Skeletal muscle satellite cell (primary cell): ENCODE data around the gene ENTPD6.

Source experiments
- H3K27me3 ChIP-seq: 2 replicates; pipeline ENCODE4 v1.7.0; 2013; ENCODE audit warnings: low read length; ENCODE audit not compliant: control insufficient read depth, insufficient read depth
- H3K36me3 ChIP-seq: 2 replicates; pipeline ENCODE4 v1.7.0; 2013; ENCODE audit warnings: mild to moderate bottlenecking, control low read depth, low read length; ENCODE audit not compliant: insufficient read depth
- H3K4me1 ChIP-seq: 2 replicates; pipeline ENCODE4 v1.7.0; 2013; ENCODE audit warnings: low read length; ENCODE audit not compliant: control insufficient read depth, insufficient read depth
- H3K4me2 ChIP-seq: 2 replicates; pipeline ENCODE4 v1.7.0; 2013; ENCODE audit warnings: mild to moderate bottlenecking, low read length
- H3K4me3 ChIP-seq: 2 replicates; pipeline ENCODE4 v1.7.0; 2013; ENCODE audit warnings: low read length
- H3K9ac ChIP-seq: 2 replicates; pipeline ENCODE4 v1.7.0; 2013; ENCODE audit warnings: mild to moderate bottlenecking, low read depth, low read length, moderate library complexity
- H3K9me3 ChIP-seq: replicated peaks from 2 replicates; pipeline ENCODE4 v1.7.0; 2013; ENCODE audit warnings: mild to moderate bottlenecking, control low read depth, low read length

The ENTPD6 gene

DNA sequence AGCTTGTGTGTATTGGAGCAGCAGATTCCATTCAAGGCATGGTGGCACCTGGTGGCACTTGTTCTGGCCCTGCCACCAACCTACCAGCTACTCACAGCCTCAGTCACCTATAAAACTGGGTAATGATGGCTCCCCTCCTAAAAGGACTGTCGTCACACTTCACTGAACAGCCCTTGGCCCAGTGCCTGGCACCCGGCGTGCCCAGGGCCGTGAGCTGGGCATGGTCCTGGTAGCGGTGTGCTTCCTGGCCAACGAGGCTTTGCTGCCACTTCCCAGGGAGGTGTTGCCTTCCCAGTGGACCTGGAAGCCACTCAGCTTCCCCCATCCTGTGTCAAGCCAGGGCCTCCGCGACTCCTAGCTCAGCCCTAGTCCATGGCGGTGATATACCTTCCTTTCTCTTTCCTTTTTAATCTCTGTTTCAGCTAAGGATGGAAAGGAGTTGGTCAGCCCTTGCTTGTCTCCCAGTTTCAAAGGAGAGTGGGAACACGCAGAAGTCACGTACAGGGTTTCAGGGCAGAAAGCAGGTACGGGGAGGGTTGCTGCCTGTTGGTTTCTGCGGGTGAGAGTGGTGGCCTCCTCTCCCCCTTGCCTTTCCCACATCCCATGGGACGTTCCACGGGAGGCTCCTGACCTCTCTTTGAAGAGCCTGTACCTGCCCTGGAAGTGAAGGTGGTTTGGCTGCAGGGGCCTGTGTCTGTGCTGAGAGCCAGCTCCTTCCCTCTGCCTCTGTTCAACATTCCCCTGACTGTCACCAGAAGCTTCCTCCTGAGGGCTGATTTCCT, 25.5 kb downstream of the ENTPD6 start:
- Histone ChIP-seq H3K4me3 (no peak overlapping the region), H3K9me3 (no peaks in the 10 kb centered on the region), H3K36me3 (peaks cover 61% of the 10 kb centered on the region), H3K9ac (no peak overlapping the region), H3K27me3 (no peaks in the 10 kb centered on the region), H3K4me1 (peaks cover 47% of the 10 kb centered on the region), H3K4me2 (no peak overlapping the region)

DNA sequence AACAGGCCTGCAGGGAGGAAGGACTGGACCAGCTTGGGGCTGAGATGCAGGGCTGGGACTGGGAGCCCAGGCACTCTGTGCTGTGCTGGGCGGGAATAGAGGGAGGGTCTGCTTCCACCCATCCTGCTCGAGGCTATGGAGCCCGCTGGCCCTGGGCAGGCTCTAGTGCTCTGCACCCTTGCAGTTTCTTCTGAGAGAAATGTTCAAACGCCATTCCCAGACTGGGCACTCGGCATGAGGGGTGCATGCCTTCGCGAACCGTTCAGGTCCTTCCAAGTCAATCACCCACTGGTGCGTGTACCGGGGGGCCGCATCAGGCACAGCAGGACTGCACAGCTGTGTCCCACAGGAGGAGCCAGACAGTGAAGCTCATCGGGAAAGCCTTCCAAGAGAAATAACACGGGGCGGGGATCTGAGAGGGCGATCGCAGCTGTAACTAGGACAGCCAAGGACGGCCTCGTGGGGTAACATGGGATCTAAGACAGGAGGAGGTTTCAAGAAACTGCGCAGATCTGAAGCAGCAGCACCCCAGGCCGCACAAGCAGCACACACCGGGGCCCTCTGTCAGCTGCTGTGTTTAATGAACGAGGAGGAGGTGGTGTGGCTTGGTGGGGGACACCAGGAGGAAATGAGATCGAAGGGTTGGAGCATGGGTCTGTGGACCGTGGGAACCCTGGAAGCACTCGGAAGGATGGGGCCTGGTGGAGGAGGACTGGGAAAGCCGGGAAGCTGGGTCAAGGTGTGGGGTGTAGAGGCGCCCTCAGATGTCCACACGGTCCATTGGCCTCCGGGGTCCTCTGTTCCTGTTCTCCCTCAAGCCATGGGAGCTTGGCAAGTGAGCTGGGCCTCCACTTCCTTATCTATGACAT, 26.3 kb downstream of the ENTPD6 start:
- Histone ChIP-seq H3K36me3 (peaks cover 62% of the 10 kb centered on the region), H3K4me3 (no peak overlapping the region), H3K9ac (peak overlapping the region; percentile 33), H3K27me3 (no peaks in the 10 kb centered on the region), H3K9me3 (no peaks in the 10 kb centered on the region), H3K4me1 (peaks cover 53% of the 10 kb centered on the region), H3K4me2 (no peak overlapping the region)

DNA sequence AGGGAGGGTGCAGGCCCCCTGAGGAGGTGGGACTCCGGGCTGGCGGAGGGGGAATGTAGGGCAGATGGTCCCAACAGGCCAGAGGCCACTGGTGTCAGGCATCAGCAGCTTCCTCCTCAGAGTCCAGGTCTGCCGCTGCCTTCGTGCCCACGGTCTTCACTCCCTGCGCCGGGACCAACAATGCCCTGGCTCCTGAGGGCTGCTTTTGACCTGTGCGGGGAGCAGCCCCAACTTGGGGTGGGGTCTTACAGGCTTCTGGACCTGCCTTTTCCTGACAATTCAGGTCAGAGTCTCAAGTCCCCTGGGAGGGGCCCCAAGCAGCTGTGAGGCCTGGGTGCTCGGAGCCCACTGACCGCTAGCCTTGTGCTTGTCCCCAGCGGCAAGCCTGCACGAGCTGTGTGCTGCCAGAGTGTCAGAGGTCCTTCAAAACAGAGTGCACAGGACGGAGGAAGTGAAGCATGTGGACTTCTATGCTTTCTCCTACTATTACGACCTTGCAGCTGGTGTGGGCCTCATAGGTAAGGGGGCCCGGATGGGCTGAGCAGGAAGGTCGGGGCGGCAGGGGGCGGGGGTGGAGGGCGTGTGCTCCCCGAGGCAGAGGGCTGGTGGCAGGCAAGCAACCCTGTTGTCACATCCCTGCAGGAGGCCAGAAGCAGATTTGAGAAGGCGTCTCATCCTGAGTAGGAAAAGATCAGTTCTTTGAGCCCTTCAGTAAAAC, 27.1 kb downstream of the ENTPD6 start:
- Histone ChIP-seq H3K36me3 (peaks cover 54% of the 10 kb centered on the region), H3K9me3 (no peaks in the 10 kb centered on the region), H3K4me2 (no peak overlapping the region)

DNA sequence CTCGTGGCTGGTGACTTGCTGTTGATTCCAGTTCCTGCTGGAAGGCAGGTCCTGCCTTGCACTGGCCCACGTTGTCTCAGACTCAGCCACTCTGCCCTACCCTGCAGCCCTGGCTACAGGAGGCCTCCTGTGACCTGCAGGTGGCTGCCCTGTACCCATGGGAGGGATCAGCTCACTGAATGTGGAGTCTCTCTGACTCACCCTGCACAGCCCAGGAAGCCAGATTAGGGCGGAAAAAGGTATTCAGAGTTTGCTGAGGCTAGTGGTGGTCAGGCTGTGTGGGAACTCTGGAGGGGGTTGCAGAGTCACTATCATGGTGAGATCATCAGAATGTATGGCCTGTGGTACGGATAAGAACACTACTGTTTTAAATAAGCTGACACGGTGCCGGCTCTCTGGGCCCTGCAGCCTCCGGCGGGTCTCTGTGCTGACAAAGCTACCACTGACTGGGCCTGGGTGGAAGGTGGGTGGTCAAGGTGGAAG, 27.7 kb downstream of the ENTPD6 start:
- H3K36me3 ChIP-seq = peaks cover 50% of the 10 kb centered on the region
- H3K9me3 ChIP-seq = no peaks in the 10 kb centered on the region
- H3K4me1 ChIP-seq = peaks cover 63% of the 10 kb centered on the region
- peak overlapping the region; percentile 19 for H3K4me2 ChIP-seq
- no peak overlapping the region for H3K4me3 ChIP-seq
- H3K9ac ChIP-seq = peak overlapping the region; percentile 67
- H3K27me3 ChIP-seq = no peaks in the 10 kb centered on the region

More for the DNA sequence above, 27.1 kb downstream of the ENTPD6 start:
- Histone ChIP-seq H3K27me3 (no peaks in the 10 kb centered on the region), H3K9ac (peak overlapping the region; percentile 33), H3K4me3 (no peak overlapping the region), H3K4me1 (peaks cover 61% of the 10 kb centered on the region)

DNA sequence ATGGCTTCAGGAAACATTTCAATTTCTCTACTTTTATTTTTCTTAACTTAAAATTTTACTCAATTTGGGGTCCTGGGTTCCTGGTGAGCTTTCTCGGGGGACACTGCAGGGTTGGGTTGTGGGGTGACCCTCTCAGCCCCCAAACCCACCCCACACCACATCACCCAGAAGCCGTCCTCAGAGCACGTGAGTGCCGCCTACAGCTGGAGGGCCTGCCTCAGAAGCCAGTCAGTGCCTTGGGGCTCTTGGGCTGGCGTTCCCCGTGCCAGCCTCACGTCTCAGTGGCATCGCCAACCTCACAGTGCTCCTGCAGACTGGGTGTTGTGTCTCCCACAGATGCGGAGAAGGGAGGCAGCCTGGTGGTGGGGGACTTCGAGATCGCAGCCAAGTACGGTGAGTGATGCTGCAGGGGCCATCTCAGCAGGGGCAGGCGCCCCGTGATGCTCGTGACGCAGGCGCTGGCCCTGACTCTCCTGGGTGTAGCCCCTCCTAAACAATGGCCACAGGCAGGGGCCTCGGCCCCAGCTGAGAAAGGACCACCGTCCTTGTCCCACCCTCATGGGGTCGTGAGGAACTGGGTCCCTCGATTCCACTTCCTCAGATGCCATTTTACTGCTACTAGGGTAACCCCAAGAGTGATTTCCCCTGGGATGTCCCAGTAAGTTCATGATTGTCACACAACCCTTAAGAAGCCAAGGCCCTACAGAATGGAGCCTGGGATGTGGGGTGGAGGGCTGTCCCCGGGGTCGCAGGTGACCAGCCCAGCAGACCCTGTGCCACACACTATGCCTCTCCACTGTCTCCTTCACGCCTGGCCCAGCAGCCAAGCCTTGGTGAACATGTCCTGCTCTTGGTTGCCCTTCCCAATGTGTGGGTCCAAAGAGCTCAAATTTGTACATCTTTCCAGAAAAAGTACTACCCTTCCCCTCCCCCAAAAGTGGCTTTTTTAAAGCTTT, 28.5 kb downstream of the ENTPD6 start:
- H3K4me2 ChIP-seq = peak overlapping the region; percentile 19
- peak overlapping the region; percentile 67 for H3K9ac ChIP-seq
- peaks cover 42% of the 10 kb centered on the region for H3K36me3 ChIP-seq
- H3K4me3 ChIP-seq = no peak overlapping the region
- peaks cover 63% of the 10 kb centered on the region for H3K4me1 ChIP-seq
- no peaks in the 10 kb centered on the region for H3K27me3 ChIP-seq
- no peaks in the 10 kb centered on the region for H3K9me3 ChIP-seq

DNA sequence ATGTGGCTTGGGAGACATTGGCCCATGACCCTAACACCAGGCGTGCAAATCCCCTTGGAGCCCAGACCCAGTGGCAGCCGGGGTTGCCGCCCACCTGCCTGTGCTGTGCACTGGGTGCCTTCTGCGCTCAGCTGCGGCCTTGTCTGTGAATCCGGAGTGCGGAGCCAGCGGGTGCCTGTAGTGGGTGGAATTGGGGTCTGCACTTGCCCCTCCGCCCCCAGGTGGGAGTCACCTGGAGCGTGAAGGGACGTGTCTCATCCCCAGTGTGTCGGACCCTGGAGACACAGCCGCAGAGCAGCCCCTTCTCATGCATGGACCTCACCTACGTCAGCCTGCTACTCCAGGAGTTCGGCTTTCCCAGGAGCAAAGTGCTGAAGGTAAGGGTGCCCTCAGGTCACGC, 29.4 kb downstream of the ENTPD6 start:
- H3K4me1 ChIP-seq = peaks cover 61% of the 10 kb centered on the region
- H3K36me3 ChIP-seq = peaks cover 33% of the 10 kb centered on the region
- H3K9ac ChIP-seq = no peak overlapping the region

DNA sequence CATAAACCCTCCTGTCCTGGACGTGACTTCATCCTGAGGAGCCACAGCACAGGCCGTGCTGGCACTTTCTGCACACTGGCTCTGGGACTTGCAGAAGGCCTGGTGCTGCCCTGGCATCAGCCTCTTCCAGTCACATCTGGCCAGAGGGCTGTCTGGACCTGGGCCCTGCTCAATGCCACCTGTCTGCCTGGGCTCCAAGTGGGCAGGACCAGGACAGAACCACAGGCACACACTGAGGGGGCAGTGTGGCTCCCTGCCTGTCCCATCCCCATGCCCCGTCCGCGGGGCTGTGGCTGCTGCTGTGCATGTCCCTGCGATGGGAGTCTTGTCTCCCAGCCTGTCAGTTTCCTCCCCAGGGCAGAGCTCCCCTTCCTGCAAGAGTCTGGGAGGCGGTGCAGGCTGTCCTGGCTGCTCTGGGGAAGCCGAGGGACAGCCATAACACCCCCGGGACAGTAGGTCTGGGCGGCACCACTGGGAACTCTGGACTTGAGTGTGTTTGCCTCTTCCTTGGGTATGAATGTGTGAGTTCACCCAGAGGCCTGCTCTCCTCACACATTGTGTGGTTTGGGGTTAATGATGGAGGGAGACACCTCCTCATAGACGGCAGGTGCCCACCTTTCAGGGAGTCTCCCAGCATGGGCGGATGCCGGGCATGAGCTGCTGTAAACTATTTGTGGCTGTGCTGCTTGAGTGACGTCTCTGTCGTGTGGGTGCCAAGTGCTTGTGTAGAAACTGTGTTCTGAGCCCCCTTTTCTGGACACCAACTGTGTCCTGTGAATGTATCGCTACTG, 30.3 kb downstream of the ENTPD6 start:
- Histone ChIP-seq H3K9me3 (no peaks in the 10 kb centered on the region), H3K36me3 (peaks cover 24% of the 10 kb centered on the region), H3K9ac (no peak overlapping the region), H3K4me1 (peaks cover 52% of the 10 kb centered on the region), H3K4me3 (no peak overlapping the region), H3K4me2 (no peak overlapping the region), H3K27me3 (no peaks in the 10 kb centered on the region)

More for the DNA sequence above, 29.4 kb downstream of the ENTPD6 start:
- H3K4me2 ChIP-seq = no peak overlapping the region
- no peak overlapping the region for H3K4me3 ChIP-seq
- no peaks in the 10 kb centered on the region for H3K27me3 ChIP-seq
- no peaks in the 10 kb centered on the region for H3K9me3 ChIP-seq

DNA sequence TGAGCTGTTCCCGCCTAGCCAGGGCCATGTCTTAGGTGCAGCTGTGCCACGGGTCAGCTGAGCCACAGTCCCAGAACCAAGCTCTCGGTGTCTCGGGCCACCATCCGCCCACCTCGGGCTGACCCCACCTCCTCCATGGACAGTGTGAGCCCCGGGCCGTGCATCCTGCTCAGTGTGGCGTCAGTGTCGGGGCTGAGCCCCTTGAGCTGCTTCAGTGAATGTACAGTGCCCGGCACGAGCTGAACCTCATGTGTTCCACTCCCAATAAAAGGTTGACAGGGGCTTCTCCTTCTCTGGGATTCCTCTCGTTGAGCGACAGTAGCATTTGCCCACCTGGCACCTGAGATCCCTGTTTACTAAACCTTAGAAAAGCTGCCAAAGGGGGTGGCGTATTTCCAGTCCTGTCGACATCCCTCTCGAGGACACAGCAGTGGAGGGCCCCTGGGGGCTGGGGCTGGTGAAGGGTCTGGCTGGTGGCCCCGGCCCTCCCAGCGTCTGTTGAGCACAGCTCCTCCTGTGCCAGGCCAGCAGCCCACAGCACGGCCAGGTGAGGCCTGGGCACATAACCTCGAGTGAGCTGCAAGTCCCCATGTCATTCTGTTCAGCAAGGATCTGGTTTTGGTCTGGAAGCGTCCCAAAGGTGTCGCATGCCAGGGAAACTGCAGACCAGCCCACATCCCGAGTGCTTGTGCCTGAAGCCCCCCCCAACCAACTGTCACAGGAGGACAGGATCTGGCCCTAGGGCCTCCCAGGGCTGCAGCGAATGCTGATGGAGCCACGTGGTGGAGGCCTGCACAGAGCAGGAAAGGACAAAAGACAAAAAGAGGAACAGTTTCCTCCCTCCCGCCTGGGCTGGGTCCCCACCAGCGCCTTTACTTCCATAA, 31.2 kb downstream of the ENTPD6 start:
- Histone ChIP-seq H3K27me3 (no peaks in the 10 kb centered on the region), H3K9ac (peak overlapping the region; percentile 27), H3K4me3 (no peak overlapping the region), H3K9me3 (no peaks in the 10 kb centered on the region), H3K4me1 (peaks cover 49% of the 10 kb centered on the region), H3K4me2 (no peak overlapping the region), H3K36me3 (peaks cover 20% of the 10 kb centered on the region)

DNA sequence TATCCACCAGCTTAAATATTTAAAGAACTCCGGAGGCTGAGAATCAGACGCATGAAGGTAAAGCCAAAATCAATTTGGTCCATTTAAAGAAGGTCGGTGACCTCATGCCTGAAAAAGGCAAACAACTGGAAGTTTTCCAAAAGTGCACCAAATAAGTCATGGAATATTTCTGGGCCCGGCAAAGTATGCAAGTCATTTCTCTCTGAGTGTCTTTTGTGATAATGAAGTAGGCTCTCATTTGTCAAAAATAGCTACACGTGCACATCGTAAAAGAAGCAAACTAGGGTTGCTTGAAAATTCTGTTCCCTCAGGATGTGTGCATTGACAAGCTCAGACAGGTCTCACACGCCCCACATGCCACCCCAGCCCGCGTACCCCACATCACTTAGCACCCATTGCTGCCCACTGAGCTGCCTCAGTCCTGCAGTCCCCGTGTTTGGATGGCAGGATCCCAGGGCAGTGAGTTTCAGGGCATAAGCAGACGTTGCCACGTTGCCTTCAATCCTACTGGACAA, 31.9 kb downstream of the ENTPD6 start:
- Histone ChIP-seq H3K9me3 (no peaks in the 10 kb centered on the region), H3K27me3 (no peaks in the 10 kb centered on the region), H3K4me2 (no peak overlapping the region), H3K36me3 (peaks cover 20% of the 10 kb centered on the region), H3K9ac (peak overlapping the region; percentile 27), H3K4me3 (no peak overlapping the region), H3K4me1 (peaks cover 42% of the 10 kb centered on the region)
